IMR-90 (cell line): ENCODE measurements around the gene EMD. TPM values are rescaled to one million over a fixed set of nuclear protein-coding genes. Genes with fewer than 3 reads are reported as not detected.

Source experiments
- ATAC-seq: fragments of 200-7000 bp; cut with Tn5 transposase; 2 replicates; pipeline ENCODE4 v1.9.1; 2020; ENCODE audit warnings: low read depth, mild to moderate bottlenecking, moderate library complexity
- BruUV-seq: library from RNA; stranded (reverse); fragments of 400-500 nt; replicated peaks from 2 replicates; lab custom pipeline; 2021; lab: Mats Ljungman, UMichigan
- CTCF ChIA-PET: fragments of 300-600 bp; formaldehyde crosslinking; extraction: SDS; loops from one replicate; lab custom pipeline; 2021; ENCODE audit warnings: antibody characterized with exemption; lab: Yijun Ruan, JAX
- POLR2A ChIA-PET: fragments of 300-600 bp; sonication (Branson Sonifier 250); formaldehyde crosslinking; loops from one replicate; lab custom pipeline; 2022; ENCODE audit warnings: antibody characterized with exemption; ENCODE audit not compliant: unreplicated experiment; lab: Charles Lee
- DNase-seq: peaks from one replicate; pipeline ENCODE4 v3.0.0; 2013
- H2AFZ ChIP-seq: replicated peaks from 2 replicates; pipeline ENCODE3; 2013; ENCODE audit warnings: low read length, mild to moderate bottlenecking; ENCODE audit not compliant: poor library complexity
- H2AK5ac ChIP-seq: 2 replicates; pipeline ENCODE4 v1.6.1; 2013; ENCODE audit warnings: low read depth, low read length, inconsistent platforms
- H2AK9ac ChIP-seq: replicated peaks from 2 replicates; pipeline ENCODE3; 2013; ENCODE audit warnings: mild to moderate bottlenecking, low read depth, low read length, moderate library complexity; ENCODE audit not compliant: poor library complexity
- H2BK120ac ChIP-seq: 2 replicates; pipeline ENCODE4 v1.6.1; 2013; ENCODE audit warnings: low read depth, low read length, inconsistent platforms
- H2BK15ac ChIP-seq: 3 replicates; pipeline ENCODE4 v1.6.1; 2013; ENCODE audit warnings: low read depth, low read length, inconsistent platforms
- H2BK20ac ChIP-seq: 2 replicates; pipeline ENCODE4 v1.6.1; 2013; ENCODE audit warnings: low read depth, mild to moderate bottlenecking, inconsistent platforms, low read length, moderate library complexity
- H2BK5ac ChIP-seq: 2 replicates; pipeline ENCODE4 v1.6.1; 2013; ENCODE audit warnings: mild to moderate bottlenecking, low read depth, low read length, inconsistent platforms; ENCODE audit not compliant: poor library complexity, severe bottlenecking
- H3K14ac ChIP-seq: replicated peaks from 2 replicates; pipeline ENCODE4 v1.6.1; 2013; ENCODE audit warnings: low read depth, low read length, inconsistent platforms
- H3K18ac ChIP-seq: 2 replicates; pipeline ENCODE4 v1.6.1; 2013; ENCODE audit warnings: low read depth, low read length, control low read depth
- H3K23ac ChIP-seq: 2 replicates; pipeline ENCODE4 v1.6.1; 2013; ENCODE audit warnings: low read depth, low read length, inconsistent platforms
- H3K27ac ChIP-seq: 2 replicates; pipeline ENCODE4 v1.5.1; 2013; ENCODE audit warnings: mild to moderate bottlenecking, control low read depth, low read length; ENCODE audit not compliant: insufficient read depth
- H3K27me3 ChIP-seq: 2 replicates; pipeline ENCODE4 v1.6.1; 2013; ENCODE audit warnings: low read length; ENCODE audit not compliant: control insufficient read depth, insufficient read depth
- H3K36me3 ChIP-seq: 2 replicates; pipeline ENCODE4 v1.6.1; 2013; ENCODE audit warnings: low read length, mixed read lengths; ENCODE audit not compliant: control insufficient read depth, insufficient read depth
- H3K4ac ChIP-seq: 2 replicates; pipeline ENCODE4 v1.6.1; 2013; ENCODE audit warnings: low read depth, low read length, inconsistent platforms
- H3K4me1 ChIP-seq: 2 replicates; pipeline ENCODE4 v1.6.1; 2013; ENCODE audit warnings: low read length, mixed read lengths; ENCODE audit not compliant: control insufficient read depth, insufficient read depth
- H3K4me2 ChIP-seq: 2 replicates; pipeline ENCODE4 v1.6.1; 2013; ENCODE audit warnings: low read depth, mild to moderate bottlenecking, control low read depth, low read length, moderate library complexity
- H3K4me3 ChIP-seq: 2 replicates; pipeline ENCODE4 v1.5.1; 2013; ENCODE audit warnings: low read depth, mild to moderate bottlenecking, control low read depth, low read length, moderate library complexity; ENCODE audit not compliant: insufficient read depth
- H3K56ac ChIP-seq: 2 replicates; pipeline ENCODE4 v1.6.1; 2013; ENCODE audit warnings: low read length, inconsistent platforms; ENCODE audit not compliant: insufficient read depth; ENCODE audit errors: extremely low read depth
- H3K79me1 ChIP-seq, 2 experiments: 2 replicates each; pipeline ENCODE4 v1.6.1; 2013; ENCODE audit warnings: low read length in 2 of 2, inconsistent platforms in 1 of 2, low read depth in 1 of 2
- H3K9ac ChIP-seq: 2 replicates; pipeline ENCODE4 v1.6.1; 2013; ENCODE audit warnings: low read depth, low read length, control low read depth
- H3K9me1 ChIP-seq: 2 replicates; pipeline ENCODE4 v1.6.1; 2013; ENCODE audit warnings: low read length, inconsistent platforms; ENCODE audit not compliant: insufficient read depth
- H3K9me3 ChIP-seq: 2 replicates; pipeline ENCODE4 v1.6.1; 2013; ENCODE audit warnings: low read length; ENCODE audit not compliant: control insufficient read depth, insufficient read depth
- H4K20me1 ChIP-seq: 2 replicates; pipeline ENCODE4 v1.6.1; 2013; ENCODE audit warnings: low read length, inconsistent platforms; ENCODE audit not compliant: insufficient read depth
- H4K5ac ChIP-seq: 2 replicates; pipeline ENCODE4 v1.6.1; 2013; ENCODE audit warnings: mild to moderate bottlenecking, low read depth, low read length, control low read depth
- H4K8ac ChIP-seq, 2 experiments: 2 replicates each; pipeline ENCODE4 v1.6.1; 2013; ENCODE audit warnings: low read depth in 2 of 2, low read length in 2 of 2, control low read depth in 1 of 2, inconsistent platforms in 1 of 2
- H4K91ac ChIP-seq: 2 replicates; pipeline ENCODE4 v1.6.1; 2013; ENCODE audit warnings: low read depth, low read length, inconsistent platforms; ENCODE audit not compliant: insufficient read depth
- BHLHE40 ChIP-seq: fragments of 150-350 bp; IDR thresholded peaks from 2 replicates; pipeline ENCODE4 v1.6.1; 2016; ENCODE audit warnings: mild to moderate bottlenecking, low read depth, low read length
- FOS ChIP-seq: fragments of 150-350 bp; IDR thresholded peaks from 2 replicates; pipeline ENCODE4 v1.6.1; 2016; ENCODE audit warnings: low read depth, low read length
- NFE2L2 ChIP-seq: fragments of 150-350 bp; IDR thresholded peaks from 2 replicates; pipeline ENCODE4 v1.6.1; 2016; ENCODE audit warnings: low read depth, mild to moderate bottlenecking, low read length
- WGBS, 2 experiments: methylation state at CpG; one replicate each; pipeline versions ENCODE4 v1.1.5 to v1.1.7; 2013; ENCODE audit warnings: missing lambda C conversion rate in 2 of 2; ENCODE audit not compliant: insufficient read length in 1 of 2; ENCODE audit errors: extremely low coverage in 2 of 2; 5-methylcytosine and 5-hydroxymethylcytosine counted together
- dilution Hi-C: fragments of 300-500 bp; cut with HindIII; formaldehyde crosslinking; loops from one replicate; pipeline ENCODE4 v1.14.3; 2018; ENCODE audit warnings: low sequenced_read_pairs; ENCODE audit not compliant: unreplicated experiment
- in situ Hi-C: fragments of 300-500 bp; cut with MboI; formaldehyde crosslinking; loops from 3 replicates; pipeline ENCODE4 v1.14.3; 2019; ENCODE audit warnings: low sequenced_read_pairs, inconsistent platforms, mixed read lengths
- intact Hi-C: fragments of 100-400 bp; cut with micrococcal nuclease; formaldehyde crosslinking; loops from 2 replicates; pipeline ENCODE4 v1.10.0; 2022
- polyA plus RNA-seq, 3 experiments: library from polyadenylated mRNA; depleted of rRNA; stranded (reverse); fragments of >200 nt; gene quantifications; 2 replicates each; pipeline ENCODE4 v1.2.3, GENCODE V29; 2012; ENCODE audit warnings: low replicate concordance in 1 of 3
- total RNA-seq: library from RNA; depleted of rRNA; stranded (reverse); fragments of >200 nt; gene quantifications from 2 replicates; pipeline ENCODE4 v1.2.3, GENCODE V29; 2012

The EMD gene
- total and polyA plus RNA-seq, 2 of the 4 experiments (the other 2 are of a cell fraction) = 9.9 to 80.6 TPM

GRCh38 chrX:154381271-154381670 is 2.2 kb downstream of the EMD start:
- Histone ChIP-seq H3K18ac (no peak overlapping the region), H3K4me1 (peaks cover 10% of the 10 kb centered on the region; the same call in 1 of the 2 replicates), H4K91ac (no peak overlapping the region), H4K5ac (no peak overlapping the region), H2BK5ac (no peak overlapping the region), H2BK120ac (no peak overlapping the region), H3K9me3 (no peaks in the 10 kb centered on the region), H3K4me3 (no peak overlapping the region), H3K23ac (no peak overlapping the region), H3K36me3 (peaks cover 11% of the 10 kb centered on the region; the same call in 1 of the 2 replicates), H3K56ac (no peak overlapping the region), H3K79me1 (peaks cover 0 to 29% of the 10 kb centered on the region in 2 experiments; a peak in 3 of 4 replicates), H2BK15ac (no peak overlapping the region), H3K9me1 (0 out of 2 replicates have a peak, but pooled peaks cover 4% of the 10 kb centered on the region), H3K9ac (no peak overlapping the region), H2AK9ac (peak overlapping the region; percentile 7), H3K4me2 (no peak overlapping the region), H4K20me1 (peaks cover 17% of the 10 kb centered on the region), H3K27me3 (no peaks in the 10 kb centered on the region), H4K8ac (no peak overlapping the region), H2AK5ac (no peak overlapping the region), H2BK20ac (no peak overlapping the region), H3K4ac (no peak overlapping the region), H3K27ac (no peak overlapping the region), H3K14ac (no peak overlapping the region), H2AFZ (no peak overlapping the region)
- TF ChIP-seq BHLHE40 = no peak
- TF ChIP-seq FOS = no peak
- TF ChIP-seq NFE2L2 = no peak
- POLR2A ChIA-PET = interaction anchor here (1.3 kb wide), 1 partner anchor 8 kb away, joined by 4 read pairs; no protein-coding TSS in a partner anchor
- BruUV-seq = no TSS peak
- WGBS, 2 experiments = 70% methylated on average over 2 of the region's 6 CpGs; no CpG with 5 or more reads in 1 of the 2 experiments
- ATAC-seq (no peak), DNase-seq (no peak)
- intact Hi-C loops = no loop called here
- in situ Hi-C loops = no loop called here
- CTCF ChIA-PET = no interaction called here
- dilution Hi-C loops = no loop called here
